Measurements from ENCODE around the gene TNS3. TPM values are rescaled to one million over a fixed set of nuclear protein-coding genes. Genes with fewer than 3 reads are reported as not detected.

TNS3 gene
- total and polyA plus RNA-seq, 4 donors = 40.5 to 140 (median 86.7) TPM

DNA sequence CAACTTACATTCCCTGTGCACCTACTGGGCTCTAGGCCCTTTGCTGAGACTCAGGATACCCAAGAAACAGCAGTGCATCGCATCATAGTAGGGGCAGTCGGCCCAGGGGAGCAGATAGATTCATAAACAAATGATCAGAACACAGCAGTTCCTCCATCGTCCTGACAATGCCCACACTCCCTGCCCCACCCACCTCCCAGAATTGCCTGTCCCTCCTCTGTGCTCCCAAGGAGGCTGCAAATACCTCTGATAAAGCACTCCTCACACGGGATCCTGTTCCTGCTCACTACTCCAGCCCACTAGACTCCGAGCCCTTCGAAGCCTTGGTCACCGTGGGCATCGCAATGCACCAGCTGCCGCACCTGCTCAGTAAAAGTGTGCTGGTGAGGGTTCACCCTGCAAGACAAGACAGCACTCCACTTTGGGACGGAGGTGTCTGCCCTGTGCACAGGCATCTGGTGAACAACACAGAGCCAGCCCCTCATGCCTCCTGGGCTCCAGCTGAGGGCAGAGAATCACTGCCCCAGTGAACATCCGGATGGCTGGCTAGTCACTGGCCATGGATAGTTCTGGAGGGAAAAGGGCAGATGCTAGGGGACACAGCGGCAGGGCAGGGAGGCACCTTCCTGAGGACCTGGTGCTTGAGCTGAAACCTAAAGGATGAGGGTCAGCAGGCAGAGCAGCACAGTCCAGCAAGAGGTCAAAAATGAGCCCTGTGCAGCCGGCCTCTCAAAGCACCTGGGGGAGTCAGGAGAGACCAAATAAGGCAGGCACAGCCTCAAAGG is 60.7 kb downstream of the TNS3 start:
- Histone ChIP-seq H3K9me3 (ENCODE audit: control insufficient read depth, low read length) (no peaks in the 10 kb centered on the region), H3K4me1 (ENCODE audit: control insufficient read depth in 1 of 2, insufficient read depth in 2 of 2, low read length in 2 of 2) (peaks cover 0 to 2% of the 10 kb centered on the region in 2 donors), H3K27ac (ENCODE audit: low read depth in 1 of 2, low read length in 2 of 2) (peak overlapping the region; percentile 4 to 38), H3K36me3 (ENCODE audit: control insufficient read depth in 1 of 2, insufficient read depth in 2 of 2, low read length in 1 of 2) (peaks cover 0 to 4% of the 10 kb centered on the region in 2 donors), H3K4me3 (ENCODE audit: low read length in 2 of 2) (no peak overlapping the region), H3K27me3 (ENCODE audit: control insufficient read depth in 1 of 2, insufficient read depth in 2 of 2, low read length in 1 of 2) (no peaks in the 10 kb centered on the region)
- peak in 1 of 2 donors; percentile 57 for DNase-seq
- ATAC-seq (ENCODE audit: low FRiP score) = no peak
- intact Hi-C loops (cut with DNase I) = loop anchor here in 1 of 2 donors (5.0 kb wide), 1 partner anchor 36 kb away; no protein-coding TSS in a partner anchor
- 57 to 61% methylated on average over 13 of the region's 13 CpGs for WGBS, 2 donors

DNA sequence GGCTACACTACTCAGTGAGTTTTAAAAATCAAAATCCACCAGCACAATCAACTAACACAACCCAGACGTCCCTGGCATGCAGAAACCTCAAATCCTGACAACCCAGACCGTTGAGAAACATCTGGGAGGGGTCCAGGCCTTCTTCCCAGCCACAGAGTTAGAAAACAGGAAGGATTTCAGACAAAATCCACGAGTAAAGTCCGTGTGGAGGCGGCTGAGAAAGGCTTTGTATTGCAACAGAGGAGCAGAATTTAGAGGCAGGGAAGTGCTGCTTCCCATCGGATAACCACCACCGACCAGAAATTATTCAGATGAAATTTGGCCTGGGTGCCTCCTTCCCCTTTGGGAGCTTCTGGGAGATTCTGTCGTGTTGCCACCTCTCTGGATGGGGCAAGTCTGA is 61.5 kb downstream of the TNS3 start:
- Histone ChIP-seq H3K4me1 (ENCODE audit: control insufficient read depth in 1 of 2, insufficient read depth in 2 of 2, low read length in 2 of 2) (peaks cover 0 to 2% of the 10 kb centered on the region in 2 donors), H3K4me3 (ENCODE audit: low read length in 2 of 2) (no peak overlapping the region), H3K9me3 (ENCODE audit: control insufficient read depth, low read length) (no peaks in the 10 kb centered on the region), H3K27ac (ENCODE audit: low read depth in 1 of 2, low read length in 2 of 2) (peak overlapping the region; percentile 4 to 38), H3K27me3 (ENCODE audit: control insufficient read depth in 1 of 2, insufficient read depth in 2 of 2, low read length in 1 of 2) (no peaks in the 10 kb centered on the region), H3K36me3 (ENCODE audit: control insufficient read depth in 1 of 2, insufficient read depth in 2 of 2, low read length in 1 of 2) (peaks cover 0 to 1% of the 10 kb centered on the region in 2 donors)
- DNase-seq (peak; percentile 76 to 83), ATAC-seq (ENCODE audit: low FRiP score) (peak; percentile 74)
- 3% methylated on average over 8 of the region's 8 CpGs for WGBS, 2 donors
- intact Hi-C loops (cut with DNase I) = loop anchor here in 1 of 2 donors (5.0 kb wide), 1 partner anchor 37 kb away; no protein-coding TSS in a partner anchor

DNA sequence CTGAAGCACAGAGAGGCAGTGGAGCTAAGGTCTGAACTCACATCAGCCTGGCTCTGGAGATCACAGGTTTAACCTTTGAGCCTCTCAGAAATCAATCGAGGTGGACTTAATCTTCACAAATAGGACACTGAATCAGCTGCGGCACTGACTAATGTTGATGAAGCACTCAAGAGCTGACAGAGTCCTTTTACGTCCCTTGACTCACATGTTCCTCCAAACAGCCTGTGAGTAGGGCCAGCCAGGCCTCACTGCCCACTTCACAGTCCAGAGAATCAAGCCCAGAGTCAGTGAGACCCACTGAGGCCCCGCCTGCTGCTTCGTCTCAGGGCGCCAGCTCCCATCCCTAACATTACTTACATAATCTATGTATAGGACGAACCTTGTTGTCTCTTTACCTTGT is 63.1 kb downstream of the TNS3 start:
- WGBS, 2 donors = 58% methylated on average over 7 of the region's 7 CpGs
- Histone ChIP-seq H3K4me3 (ENCODE audit: low read length in 2 of 2) (no peak overlapping the region), H3K36me3 (ENCODE audit: control insufficient read depth in 1 of 2, insufficient read depth in 2 of 2, low read length in 1 of 2) (no peaks in the 10 kb centered on the region), H3K27ac (ENCODE audit: low read depth in 1 of 2, low read length in 2 of 2) (peak overlapping the region in 1 of 2 donors; percentile 72), H3K27me3 (ENCODE audit: control insufficient read depth in 1 of 2, insufficient read depth in 2 of 2, low read length in 1 of 2) (no peaks in the 10 kb centered on the region), H3K4me1 (ENCODE audit: control insufficient read depth in 1 of 2, insufficient read depth in 2 of 2, low read length in 2 of 2) (peaks cover 0 to 2% of the 10 kb centered on the region in 2 donors), H3K9me3 (ENCODE audit: control insufficient read depth, low read length) (no peaks in the 10 kb centered on the region)
- DNase-seq = peak in 1 of 2 donors; percentile 76
- intact Hi-C loops (cut with DNase I) = no loop called here
- no peak for ATAC-seq (ENCODE audit: low FRiP score)

DNA sequence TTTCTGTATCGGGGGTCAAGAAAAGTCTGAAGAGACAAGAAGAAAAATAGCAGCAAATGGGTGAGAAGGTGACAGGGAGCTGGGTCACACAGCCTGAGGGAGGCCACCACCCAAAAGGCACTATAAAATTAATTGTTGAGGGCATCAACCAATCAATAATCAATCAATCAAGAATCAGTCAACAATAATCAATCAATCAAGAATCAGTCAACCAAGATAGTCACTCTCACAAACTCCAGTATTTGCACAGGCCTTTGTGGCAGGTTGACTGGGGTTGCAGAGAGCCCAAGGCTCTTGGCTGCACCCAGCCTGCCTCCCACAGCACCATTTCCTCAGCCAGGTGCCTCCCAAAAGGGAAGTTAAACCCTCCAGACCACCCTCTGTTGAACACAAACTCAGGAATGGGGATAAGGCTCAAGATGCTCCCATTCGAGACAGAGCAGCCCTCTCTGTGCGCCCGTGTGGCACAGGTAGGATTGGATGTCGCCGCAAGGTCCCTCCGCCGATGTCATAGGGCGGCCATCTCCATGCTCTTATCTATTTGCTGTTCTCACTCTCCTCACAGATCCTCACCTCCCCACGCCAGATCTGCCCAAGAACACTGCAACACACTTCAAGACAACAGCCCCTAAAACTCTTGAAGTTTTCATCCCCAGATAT is 64.0 kb downstream of the TNS3 start:
- Histone ChIP-seq H3K4me1 (ENCODE audit: control insufficient read depth in 1 of 2, insufficient read depth in 2 of 2, low read length in 2 of 2) (peaks cover 0 to 2% of the 10 kb centered on the region in 2 donors), H3K4me3 (ENCODE audit: low read length in 2 of 2) (no peak overlapping the region), H3K27me3 (ENCODE audit: control insufficient read depth in 1 of 2, insufficient read depth in 2 of 2, low read length in 1 of 2) (no peaks in the 10 kb centered on the region), H3K9me3 (ENCODE audit: control insufficient read depth, low read length) (no peaks in the 10 kb centered on the region), H3K36me3 (ENCODE audit: control insufficient read depth in 1 of 2, insufficient read depth in 2 of 2, low read length in 1 of 2) (no peaks in the 10 kb centered on the region), H3K27ac (ENCODE audit: low read depth in 1 of 2, low read length in 2 of 2) (peak overlapping the region in 1 of 2 donors; percentile 56)
- intact Hi-C loops (cut with DNase I) = no loop called here
- ATAC-seq (ENCODE audit: low FRiP score) = no peak
- 95 to 97% methylated on average over 10 of the region's 10 CpGs for WGBS, 2 donors
- DNase-seq = peak in 1 of 2 donors; percentile 38

DNA sequence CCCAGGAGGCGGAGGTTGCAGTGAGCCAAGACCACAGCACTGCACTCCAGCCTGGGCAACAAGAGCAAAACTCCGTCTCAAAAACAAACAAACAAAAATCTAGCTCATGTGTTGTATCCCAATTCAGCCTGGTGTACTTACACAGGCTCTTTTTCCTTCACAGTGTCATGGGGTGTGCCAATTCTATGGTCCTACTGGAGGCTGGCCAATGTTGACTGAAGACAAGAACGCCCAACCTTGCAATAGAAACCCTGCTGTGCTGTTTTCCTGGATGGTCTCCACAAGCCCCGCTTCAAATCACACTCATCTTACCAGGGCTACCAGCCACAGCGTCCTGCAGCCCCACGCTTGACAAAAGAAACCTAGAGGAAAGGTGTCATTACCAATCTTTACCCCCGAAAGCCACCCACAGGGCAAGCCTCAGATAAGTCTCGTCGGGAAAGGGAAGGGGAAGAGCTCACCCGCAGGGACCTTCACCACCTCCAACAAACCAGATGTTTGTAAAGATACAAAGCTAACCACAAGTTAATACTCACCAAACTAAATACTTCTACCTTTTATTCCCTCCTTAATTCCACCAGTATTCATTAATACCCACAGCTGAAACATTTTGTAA is 64.8 kb downstream of the TNS3 start:
- H3K9me3 ChIP-seq (ENCODE audit: control insufficient read depth, low read length) = no peaks in the 10 kb centered on the region
- peak overlapping the region in 1 of 2 donors; percentile 9 for H3K27ac ChIP-seq (ENCODE audit: low read depth in 1 of 2, low read length in 2 of 2)
- no peaks in the 10 kb centered on the region for H3K27me3 ChIP-seq (ENCODE audit: control insufficient read depth in 1 of 2, insufficient read depth in 2 of 2, low read length in 1 of 2)
- H3K4me1 ChIP-seq (ENCODE audit: control insufficient read depth in 1 of 2, insufficient read depth in 2 of 2, low read length in 2 of 2) = peaks cover 0 to 2% of the 10 kb centered on the region in 2 donors
- H3K36me3 ChIP-seq (ENCODE audit: control insufficient read depth in 1 of 2, insufficient read depth in 2 of 2, low read length in 1 of 2) = no peaks in the 10 kb centered on the region
- H3K4me3 ChIP-seq (ENCODE audit: low read length in 2 of 2) = no peak overlapping the region
- WGBS, 2 donors = 18% methylated on average over 10 of the region's 10 CpGs
- intact Hi-C loops (cut with DNase I) = no loop called here
- DNase-seq (peak in 1 of 2 donors; percentile 61), ATAC-seq (ENCODE audit: low FRiP score) (no peak)

DNA sequence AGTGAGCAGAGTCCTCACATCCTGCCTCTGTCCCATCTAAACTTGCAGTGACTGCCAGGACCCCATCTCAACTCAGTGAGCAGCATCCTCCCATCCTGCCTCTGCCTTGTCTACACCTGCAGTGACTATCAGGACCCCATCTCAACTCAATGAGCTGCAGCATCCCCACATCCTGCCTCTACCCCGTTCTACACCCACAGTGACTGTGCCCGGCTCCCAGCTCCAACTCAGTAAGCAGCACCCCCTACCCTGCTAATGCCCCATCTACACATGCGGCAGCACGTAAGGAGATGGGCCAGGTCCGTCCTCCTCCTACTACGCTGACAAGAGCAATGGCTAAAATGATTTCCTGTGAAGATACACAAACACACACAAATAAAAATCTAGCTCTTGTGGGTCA is 65.5 kb downstream of the TNS3 start:
- Histone ChIP-seq H3K36me3 (ENCODE audit: control insufficient read depth in 1 of 2, insufficient read depth in 2 of 2, low read length in 1 of 2) (no peaks in the 10 kb centered on the region), H3K27ac (ENCODE audit: low read depth in 1 of 2, low read length in 2 of 2) (no peak overlapping the region), H3K9me3 (ENCODE audit: control insufficient read depth, low read length) (no peaks in the 10 kb centered on the region), H3K27me3 (ENCODE audit: control insufficient read depth in 1 of 2, insufficient read depth in 2 of 2, low read length in 1 of 2) (no peaks in the 10 kb centered on the region), H3K4me3 (ENCODE audit: low read length in 2 of 2) (no peak overlapping the region), H3K4me1 (ENCODE audit: control insufficient read depth in 1 of 2, insufficient read depth in 2 of 2, low read length in 2 of 2) (peaks cover 0 to 2% of the 10 kb centered on the region in 2 donors)
- DNase-seq = no peak
- 96% methylated on average over 6 of the region's 6 CpGs for WGBS, 2 donors
- no peak for ATAC-seq (ENCODE audit: low FRiP score)
- intact Hi-C loops (cut with DNase I) = no loop called here

DNA sequence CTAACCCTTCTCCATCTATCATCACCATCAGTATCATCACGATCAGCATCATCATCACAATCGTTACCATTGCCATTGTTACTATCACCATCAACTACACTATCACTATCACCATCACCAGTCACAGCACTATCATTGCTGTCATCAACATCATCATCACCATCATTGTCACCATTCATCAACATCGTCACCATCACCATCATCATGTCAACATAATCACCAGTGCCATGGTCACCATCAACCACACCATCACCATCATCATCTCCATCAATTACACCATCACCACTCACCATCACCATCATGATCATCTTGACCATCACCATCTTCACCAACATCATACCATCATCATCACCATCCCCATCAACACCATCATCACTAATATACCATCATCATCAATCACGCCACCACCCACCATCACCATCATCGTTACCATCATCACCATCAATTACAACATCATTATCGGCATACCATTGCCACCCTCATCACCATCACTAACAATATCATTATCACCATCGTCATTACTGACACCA is 66.5 kb downstream of the TNS3 start:
- H3K4me3 ChIP-seq (ENCODE audit: low read length in 2 of 2) = no peak overlapping the region
- no peak overlapping the region for H3K27ac ChIP-seq (ENCODE audit: low read depth in 1 of 2, low read length in 2 of 2)
- H3K4me1 ChIP-seq (ENCODE audit: control insufficient read depth in 1 of 2, insufficient read depth in 2 of 2, low read length in 2 of 2) = peaks cover 0 to 2% of the 10 kb centered on the region in 2 donors
- intact Hi-C loops (cut with DNase I) = no loop called here
- no peak for DNase-seq
- ATAC-seq (ENCODE audit: low FRiP score) = no peak
- H3K36me3 ChIP-seq (ENCODE audit: control insufficient read depth in 1 of 2, insufficient read depth in 2 of 2, low read length in 1 of 2) = no peaks in the 10 kb centered on the region
- H3K9me3 ChIP-seq (ENCODE audit: control insufficient read depth, low read length) = no peaks in the 10 kb centered on the region
- 96 to 97% methylated on average over 7 of the region's 7 CpGs for WGBS, 2 donors
- no peaks in the 10 kb centered on the region for H3K27me3 ChIP-seq (ENCODE audit: control insufficient read depth in 1 of 2, insufficient read depth in 2 of 2, low read length in 1 of 2)

DNA sequence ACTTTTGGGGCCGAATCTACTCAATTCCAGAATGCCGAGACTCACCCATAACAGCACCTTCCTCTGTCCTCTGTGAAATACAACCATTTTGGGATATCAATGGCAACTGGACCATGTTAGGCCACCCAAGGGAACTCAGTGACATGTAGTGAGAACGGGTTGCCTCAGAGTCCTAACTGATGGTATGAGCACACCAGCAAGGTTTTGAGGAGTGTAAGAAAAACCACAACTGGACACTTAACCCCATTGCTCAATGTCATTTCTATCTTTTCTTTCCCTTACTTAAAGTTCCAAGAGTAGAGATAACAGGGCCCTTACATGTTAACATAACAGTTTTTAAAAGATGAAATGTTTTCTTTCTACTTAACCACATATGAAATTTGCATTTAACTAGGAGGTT is 67.1 kb downstream of the TNS3 start:
- H3K27ac ChIP-seq (ENCODE audit: low read depth in 1 of 2, low read length in 2 of 2) = peak overlapping the region in 1 of 2 donors; percentile 21
- intact Hi-C loops (cut with DNase I) = no loop called here
- no peaks in the 10 kb centered on the region for H3K36me3 ChIP-seq (ENCODE audit: control insufficient read depth in 1 of 2, insufficient read depth in 2 of 2, low read length in 1 of 2)
- no peak overlapping the region for H3K4me3 ChIP-seq (ENCODE audit: low read length in 2 of 2)
- no peak for ATAC-seq (ENCODE audit: low FRiP score)
- no peaks in the 10 kb centered on the region for H3K9me3 ChIP-seq (ENCODE audit: control insufficient read depth, low read length)
- H3K4me1 ChIP-seq (ENCODE audit: control insufficient read depth in 1 of 2, insufficient read depth in 2 of 2, low read length in 2 of 2) = peaks cover 0 to 2% of the 10 kb centered on the region in 2 donors
- 89 to 90% methylated on average over 3 of the region's 3 CpGs for WGBS, 2 donors
- DNase-seq = no peak
- no peaks in the 10 kb centered on the region for H3K27me3 ChIP-seq (ENCODE audit: control insufficient read depth in 1 of 2, insufficient read depth in 2 of 2, low read length in 1 of 2)

Data from aorta (tissue), 5 donors.